Measurements from ENCODE around the gene KYNU. TPM values are rescaled to one million over a fixed set of nuclear protein-coding genes. Genes with fewer than 3 reads are reported as not detected.
"Not testable (repeated sequence)": the region's sequence is repeated elsewhere in the genome, so short reads cannot be mapped to it uniquely, and the experiment has no call there.

The KYNU gene
- total RNA-seq, 1 donor from 2014 or later, result 4.0 TPM

DNA sequence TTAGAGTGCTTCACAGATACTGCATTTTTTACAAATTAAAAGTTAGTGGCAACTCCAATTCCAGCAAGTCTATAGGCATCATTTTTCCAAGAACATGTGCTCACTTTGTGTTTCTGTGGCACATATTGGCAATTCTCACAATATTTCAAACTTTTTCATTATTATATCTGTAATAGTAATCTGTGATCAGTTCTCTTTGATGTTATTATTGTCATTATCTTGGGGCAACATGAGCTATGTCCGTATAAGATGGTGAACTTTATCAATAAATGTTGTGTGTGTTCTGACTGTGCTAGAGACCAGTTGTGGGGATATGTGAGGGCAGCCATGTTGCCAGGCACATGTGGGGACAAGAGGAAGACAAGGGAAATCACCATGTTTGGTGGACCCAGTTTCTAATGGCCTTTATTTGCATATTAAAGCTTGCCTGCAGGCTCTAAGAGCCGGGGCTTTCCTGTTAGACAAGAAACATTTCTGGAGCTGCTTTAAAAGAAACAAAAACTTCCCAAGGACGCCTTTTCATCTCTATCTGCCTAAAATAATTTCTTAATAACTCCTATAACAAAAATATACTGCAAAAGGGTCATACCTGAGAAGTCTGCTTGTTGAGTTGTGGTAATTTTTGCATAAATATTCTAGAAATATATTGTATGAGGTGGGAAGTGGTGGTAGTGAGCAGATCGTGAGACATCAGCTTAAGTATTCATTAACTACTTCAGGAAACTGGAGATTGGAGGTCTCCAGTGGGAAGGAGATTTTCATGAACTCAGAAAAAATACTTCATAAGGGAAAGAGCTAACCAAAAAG lies 37.2 kb downstream of the KYNU start:
- DNase-seq (ENCODE audit: extremely low read depth, low read depth, low spot score), result no peak

DNA sequence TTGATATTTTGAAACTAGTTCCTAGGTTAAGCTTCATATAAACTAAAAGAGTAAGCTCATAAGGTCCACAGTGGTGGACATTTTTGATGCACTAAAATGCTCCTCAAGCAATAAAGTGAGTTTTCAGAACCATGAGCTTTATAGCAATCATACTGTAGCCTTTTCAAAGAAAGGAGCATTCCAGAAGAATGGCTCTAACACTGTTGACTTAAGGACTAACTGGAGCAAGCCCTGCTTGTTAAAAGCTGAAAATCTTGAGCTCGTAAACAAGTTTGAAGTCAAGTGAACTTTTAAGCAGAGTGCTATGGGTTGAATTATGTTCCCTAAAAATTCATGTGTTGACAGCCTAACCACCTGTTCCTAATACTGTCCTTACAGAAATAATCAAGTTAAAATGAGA lies 38.0 kb downstream of the KYNU start:
- no peak for DNase-seq (ENCODE audit: extremely low read depth, low read depth, low spot score)

DNA sequence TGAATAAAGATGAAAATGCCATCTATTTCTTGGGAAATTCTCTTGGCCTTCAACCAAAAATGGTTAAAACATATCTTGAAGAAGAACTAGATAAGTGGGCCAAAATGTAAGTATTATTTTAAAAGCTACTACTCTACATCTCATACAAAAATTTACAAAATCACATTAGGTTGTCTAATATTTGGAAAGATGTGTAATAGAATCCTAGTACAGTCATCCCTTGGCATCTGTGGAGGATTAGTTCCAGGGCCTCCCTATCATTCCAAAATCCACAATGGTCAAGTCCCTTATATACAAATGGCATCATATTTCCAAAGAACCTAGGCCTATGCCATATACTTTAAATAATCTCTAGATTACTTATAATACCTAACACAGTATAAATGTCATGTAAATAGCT lies 41.2 kb downstream of the KYNU start:
- no peak for DNase-seq (ENCODE audit: extremely low read depth, low read depth, low spot score)

DNA sequence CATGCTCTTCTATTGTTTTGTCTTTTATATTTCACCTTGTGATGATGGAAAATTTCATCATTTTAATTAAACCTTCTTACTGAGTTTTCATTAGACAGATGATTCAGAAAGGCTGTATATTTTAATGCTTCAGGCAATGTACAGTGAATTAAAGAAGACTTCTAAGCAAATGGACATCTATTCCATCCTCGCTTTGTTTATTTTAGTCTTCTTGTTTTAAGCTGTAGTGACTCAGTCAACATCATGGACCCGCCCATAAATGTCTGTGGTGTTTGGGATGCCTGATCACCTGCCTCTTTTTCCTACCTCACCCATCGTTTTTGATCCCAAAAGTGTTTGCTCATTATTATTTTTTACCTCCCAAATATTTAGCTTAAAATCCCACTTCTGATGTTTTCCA lies 43.1 kb downstream of the KYNU start:
- DNase-seq (ENCODE audit: extremely low read depth, low read depth, low spot score), result no peak

DNA sequence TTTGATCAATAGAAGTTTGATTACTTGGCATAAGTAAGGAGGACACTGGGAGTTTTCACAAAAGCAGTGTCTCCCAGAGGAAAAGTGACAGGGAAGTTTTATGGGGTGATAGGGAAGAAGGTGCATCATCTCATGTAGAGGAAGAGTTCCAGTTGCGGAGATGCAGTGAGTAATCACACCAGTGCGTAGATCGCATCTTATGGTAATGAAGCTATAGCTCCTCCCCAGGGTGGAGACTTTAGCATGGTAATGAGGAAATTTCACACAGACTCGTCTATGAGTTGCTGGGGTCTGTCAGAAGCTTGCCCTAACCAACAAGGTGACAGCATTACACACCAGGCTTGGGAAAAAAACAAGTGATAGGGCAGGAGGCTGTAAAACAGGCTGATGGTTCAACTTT lies 49.0 kb downstream of the KYNU start:
- DNase-seq (ENCODE audit: extremely low read depth, low read depth, low spot score), result no peak

DNA sequence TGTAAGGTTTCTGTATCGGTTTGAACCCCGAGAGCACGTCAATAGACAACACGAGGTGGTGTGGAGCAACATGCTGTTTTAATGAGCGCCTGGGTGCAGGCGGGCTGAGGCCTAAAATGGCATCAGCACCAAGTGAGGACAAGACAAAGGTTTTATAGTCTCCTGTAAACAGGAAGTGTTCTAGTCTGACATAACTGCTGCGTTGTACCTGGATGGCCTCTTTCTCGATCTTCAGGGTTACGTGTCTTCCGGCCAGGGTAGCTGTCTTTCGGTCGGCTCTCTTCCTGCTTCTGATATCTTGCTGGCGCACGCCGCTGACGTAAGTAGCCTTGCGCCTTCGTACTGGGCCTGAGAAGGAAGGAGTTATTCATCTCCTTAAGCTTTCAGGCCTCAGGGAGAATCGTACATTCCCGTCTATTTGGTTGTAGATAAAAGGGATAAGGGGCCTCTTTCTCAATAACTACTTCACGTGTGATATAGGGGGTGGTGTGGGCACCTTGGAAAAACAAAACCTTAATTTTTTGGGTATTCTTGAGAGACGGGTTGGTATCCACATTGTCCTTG lies 53.5 kb downstream of the KYNU start:
- DNase-seq (ENCODE audit: extremely low read depth, low read depth, low spot score), result no peak

DNA sequence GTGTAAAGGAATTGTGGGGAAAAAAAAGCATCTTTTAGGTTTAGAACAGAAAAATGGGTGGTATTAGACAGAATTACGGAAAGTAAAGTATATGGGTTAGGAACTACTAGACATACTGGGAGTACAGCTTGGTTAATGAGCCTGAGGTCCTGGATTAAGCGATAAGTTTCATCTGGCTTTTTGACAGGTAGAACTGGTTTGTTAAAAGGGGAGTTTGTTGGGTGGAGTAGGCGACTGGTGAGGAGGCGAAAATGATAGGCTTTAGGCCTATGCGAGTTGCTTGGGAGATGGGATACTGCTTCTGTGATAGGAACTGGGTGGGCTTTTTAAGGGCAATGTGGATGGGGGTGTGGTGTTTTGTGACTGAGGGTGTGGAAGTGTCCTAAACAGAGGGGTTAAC lies 56.5 kb downstream of the KYNU start:
- no peak for DNase-seq (ENCODE audit: extremely low read depth, low read depth, low spot score)

DNA sequence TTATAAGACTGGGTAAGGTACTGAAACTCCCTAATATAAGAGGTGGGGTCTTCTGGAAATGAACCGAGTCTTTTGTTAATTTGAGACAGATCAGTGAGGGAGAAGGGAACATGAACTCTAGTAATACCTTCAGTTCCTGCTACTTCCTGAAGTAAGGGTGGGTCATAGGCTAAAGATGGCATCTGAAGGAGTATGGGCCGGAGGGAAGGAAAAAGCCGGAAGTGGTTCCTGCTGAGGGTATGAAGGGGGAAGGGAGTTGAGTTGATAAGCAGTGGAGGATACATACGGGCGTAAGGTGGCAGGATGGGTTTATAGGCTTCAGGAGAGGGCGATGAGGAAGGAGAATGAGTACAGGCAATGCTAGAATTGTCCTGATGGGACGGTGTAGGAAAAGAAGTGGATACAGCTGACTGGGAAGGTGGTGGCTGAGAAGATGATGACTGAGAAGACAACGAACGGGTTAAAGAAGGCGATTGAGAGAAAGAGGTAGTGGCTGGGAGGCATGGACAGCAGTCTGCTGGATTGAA lies 58.2 kb downstream of the KYNU start:
- no peak for DNase-seq (ENCODE audit: extremely low read depth, low read depth, low spot score)

DNA sequence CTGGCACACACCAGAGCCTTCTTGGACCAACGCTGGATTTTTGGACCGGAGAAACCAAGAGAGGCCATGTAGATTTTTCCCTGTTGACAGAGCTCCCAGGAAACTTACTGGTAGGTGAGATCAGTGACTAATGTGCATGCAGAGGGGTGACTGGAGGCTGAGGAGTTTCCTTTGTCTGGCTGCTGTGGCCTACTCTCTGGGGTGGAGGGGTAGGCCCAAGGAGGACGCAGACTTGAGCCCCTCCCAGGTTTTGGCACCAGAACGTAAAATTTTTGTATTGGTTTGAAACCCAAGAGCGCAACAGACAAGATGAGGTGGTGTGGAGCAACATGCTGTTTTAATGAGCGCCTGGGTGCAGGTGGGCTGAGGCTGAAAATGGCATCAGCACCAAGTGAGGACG lies 59.2 kb downstream of the KYNU start:
- DNase-seq (ENCODE audit: extremely low read depth, low read depth, low spot score), result no peak

DNA sequence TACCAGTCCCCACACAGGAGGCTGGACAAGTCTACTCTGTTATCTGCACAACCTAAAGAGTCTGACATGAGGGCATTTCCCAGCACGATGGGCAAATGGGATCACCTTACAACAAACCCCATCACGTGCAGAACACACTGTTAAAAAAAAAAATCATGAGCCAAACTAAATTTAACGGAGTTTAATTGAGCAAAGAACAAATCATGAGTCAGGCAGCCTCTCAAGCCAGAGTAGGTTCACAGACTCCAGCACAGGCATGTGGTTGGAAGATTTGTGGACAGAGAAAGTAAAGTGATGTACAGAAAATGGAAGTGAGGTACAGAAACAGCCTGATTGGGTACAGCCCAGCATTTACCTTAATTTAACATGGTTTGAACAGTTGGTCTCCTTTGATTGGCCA lies 59.9 kb downstream of the KYNU start:
- no peak for DNase-seq (ENCODE audit: extremely low read depth, low read depth, low spot score)

DNA sequence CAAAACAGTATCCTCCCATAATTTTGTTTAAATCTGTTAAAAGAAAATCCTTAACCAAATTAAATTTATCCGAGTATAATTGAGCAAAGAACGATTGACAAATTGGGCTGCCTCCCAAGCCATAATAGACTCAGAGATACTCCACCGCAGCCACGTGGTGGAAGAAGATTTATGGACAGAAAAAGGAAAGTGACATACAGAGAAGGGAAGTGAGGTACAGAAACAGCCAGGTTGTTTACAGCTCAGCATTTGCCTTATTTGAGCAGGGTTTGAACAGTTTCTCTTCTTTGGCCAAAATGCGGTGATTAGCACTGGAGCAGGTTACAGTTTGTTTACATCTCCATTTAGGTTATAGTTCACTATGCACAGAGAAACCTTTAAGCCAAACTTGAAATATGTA lies 60.8 kb downstream of the KYNU start:
- no peak for DNase-seq (ENCODE audit: extremely low read depth, low read depth, low spot score)

DNA sequence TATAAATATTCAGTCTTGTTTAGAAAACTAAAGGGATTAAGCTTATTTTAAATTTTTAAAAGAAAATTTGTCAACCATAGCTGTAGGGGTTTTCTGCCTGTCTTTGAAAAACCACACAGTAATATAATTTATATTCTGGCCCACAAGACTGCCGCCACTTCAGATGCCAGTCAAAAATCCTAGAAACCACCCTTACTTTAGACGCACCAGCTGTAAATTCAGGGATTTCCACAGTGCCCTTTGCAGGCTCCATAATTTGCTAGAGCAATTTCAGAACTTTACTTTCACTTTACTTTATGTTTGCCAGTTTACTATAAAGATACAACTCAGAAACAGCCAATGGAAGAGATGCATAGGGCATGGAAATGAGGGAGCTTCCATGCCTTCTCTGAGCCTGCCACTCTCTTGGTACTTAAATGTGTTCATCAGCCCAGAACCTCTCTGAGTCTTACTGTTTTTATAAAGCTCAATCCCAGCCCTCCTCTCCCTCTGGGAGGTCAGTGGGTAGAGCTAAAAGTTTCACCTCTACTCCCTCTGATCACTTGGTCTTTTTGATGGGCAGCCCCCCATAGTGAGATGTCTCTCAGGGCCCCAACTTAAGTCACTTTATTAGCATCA lies 63.3 kb downstream of the KYNU start:
- DNase-seq (ENCODE audit: extremely low read depth, low read depth, low spot score), result no peak

DNA sequence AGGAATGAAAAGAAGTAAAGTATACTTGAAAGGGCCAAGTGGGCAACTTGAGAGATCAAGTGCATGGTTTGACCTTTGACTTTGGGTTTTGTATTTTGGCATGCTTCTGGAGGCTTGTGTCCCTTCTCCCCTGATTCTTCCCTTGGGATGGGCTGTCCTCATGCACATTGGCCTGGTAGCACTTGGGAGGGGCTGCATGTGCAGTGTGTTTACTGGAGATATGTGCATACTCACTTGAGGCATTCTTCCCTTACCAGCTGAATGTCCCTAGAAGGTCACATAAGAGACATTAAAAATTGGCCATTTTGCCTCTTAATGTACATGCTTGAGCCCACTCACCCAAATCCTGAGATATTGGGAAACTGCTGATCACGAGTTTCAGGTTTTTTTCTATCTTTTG lies 65.2 kb downstream of the KYNU start:
- no peak for DNase-seq (ENCODE audit: extremely low read depth, low read depth, low spot score)

DNA sequence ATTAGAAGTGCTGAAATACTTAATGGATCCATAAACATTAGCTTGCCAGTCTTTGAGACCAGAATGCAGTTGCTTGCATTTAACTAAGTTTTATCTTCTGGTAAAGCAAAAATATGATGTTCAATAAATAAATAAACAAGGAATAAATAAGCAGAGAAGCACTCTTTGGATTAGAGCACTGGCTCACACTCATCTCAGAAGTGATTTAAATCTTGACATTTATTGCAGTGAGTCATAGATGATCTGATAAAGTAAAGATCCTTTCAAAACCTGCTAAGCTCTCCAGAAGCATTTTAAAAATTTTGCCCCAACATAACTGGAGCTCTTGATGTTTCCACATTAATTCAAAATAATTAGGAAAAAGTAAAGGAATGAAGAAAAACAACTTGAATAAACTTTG lies 66.8 kb downstream of the KYNU start:
- DNase-seq (ENCODE audit: extremely low read depth, low read depth, low spot score), result no peak

DNA sequence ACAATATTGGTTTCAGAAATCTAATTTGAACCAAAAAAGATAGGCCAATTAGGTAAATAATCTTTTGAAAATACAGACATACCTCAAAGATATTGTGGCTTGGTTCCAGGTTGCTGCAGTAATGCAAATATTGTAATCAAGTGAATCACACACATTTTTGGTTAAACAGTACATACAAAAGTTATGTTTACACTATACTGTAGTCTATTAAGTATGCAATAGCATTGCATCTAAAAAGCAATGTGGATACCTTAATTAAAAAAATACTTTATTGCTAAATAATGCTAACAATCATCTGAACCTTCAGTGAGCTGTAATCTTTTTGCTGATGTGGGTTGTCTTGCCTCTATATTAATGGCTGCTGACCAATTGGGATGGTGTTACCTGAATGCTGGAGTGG lies 67.3 kb downstream of the KYNU start:
- DNase-seq (ENCODE audit: extremely low read depth, low read depth, low spot score), result no peak

DNA sequence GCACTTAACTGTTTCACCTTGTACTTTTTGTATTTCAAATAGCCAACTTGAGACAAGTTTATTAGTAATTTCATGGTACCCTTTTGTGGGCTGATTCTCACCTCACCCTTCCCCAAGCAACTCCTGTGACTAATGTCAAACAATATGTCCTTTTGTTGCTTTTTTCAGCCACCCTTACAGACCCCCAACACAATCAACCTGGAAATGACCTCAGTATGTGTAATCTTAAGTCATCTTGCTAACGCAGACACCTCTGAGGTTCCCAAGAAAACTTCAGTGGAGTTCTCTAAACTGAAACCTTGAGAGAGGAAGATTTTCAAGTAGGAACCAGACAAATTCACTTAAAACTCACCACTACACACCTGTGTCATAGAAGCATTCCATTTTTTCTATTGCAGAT lies 69.5 kb downstream of the KYNU start:
- peak; percentile 29 for DNase-seq (ENCODE audit: extremely low read depth, low read depth, low spot score)

DNA sequence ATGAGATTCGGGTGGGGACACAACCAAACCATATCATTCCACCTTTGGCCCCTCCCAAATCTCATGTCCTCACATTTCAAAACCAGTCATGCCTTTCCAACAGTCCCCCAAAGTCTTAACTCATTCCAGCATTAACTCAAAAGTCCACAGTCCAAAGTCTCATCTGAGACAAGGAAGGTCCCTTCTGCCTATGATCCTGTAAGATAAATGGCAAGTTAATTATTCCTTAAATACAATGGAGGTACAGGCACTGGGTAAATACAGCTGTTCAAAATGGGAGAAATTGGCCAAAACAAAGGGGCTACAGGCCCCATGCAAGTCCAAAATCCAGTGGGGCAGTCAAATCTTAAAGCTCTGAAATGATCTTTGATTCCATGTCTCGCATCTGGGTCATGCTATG lies 71.3 kb downstream of the KYNU start:
- not testable (repeated sequence) for DNase-seq (ENCODE audit: extremely low read depth, low read depth, low spot score)

DNA sequence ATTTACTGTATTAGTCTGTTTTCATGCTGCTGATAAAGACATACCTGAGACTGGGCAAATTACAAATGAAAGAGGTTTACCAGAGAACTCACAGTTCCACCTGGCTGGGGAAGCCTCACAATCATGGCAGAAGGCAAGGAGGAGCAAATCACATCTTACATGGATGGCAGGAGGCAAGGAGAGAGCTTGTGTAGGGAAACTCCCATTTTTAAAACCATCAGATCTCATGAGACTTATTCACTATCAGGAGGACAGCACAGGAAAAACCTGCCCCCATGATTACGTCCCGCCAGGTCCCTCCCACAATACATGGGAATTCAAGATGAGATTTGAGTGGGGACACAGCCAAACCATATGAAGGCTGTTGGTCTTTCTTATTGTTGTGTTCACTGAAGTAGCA lies 72.9 kb downstream of the KYNU start:
- DNase-seq (ENCODE audit: extremely low read depth, low read depth, low spot score), result not testable (repeated sequence)

DNA sequence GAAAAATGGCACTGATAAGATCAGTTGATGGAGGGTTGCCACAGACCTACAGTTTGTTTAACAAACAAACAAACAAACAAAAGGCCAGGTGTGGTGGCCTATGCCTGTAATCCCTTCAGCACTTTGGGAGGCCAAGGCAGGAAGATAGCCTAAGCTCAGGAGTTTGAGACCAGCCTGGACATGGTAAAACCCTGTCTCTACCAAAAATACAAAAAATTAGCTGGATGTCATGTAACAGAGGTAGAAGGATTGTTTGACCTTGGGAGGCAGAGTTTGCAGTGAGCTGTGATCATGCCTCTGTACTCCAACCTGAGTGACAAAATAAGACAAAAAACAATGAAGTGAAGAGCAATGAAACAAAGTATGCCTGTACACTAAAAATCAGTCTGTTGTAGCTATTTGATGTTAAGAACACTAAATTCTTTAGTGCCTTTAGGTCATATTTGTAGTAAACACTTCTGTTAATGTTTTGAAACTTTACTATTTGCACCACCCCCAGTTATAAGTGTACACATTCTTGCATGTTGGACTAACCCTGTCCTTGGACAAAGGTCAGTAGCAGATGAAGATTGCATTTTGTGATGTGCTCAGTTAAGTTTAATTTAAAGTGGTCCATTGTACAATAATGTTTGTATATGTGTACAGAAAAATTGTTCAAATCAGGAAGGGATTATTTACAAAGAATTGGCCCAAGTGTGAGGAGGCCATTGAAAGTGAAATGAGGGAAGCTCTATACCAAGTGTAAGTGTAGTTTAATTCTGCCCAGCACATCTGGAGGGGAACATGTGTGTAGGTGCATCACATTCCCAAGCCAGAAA lies 73.9 kb downstream of the KYNU start:
- DNase-seq (ENCODE audit: extremely low read depth, low read depth, low spot score), result no peak

DNA sequence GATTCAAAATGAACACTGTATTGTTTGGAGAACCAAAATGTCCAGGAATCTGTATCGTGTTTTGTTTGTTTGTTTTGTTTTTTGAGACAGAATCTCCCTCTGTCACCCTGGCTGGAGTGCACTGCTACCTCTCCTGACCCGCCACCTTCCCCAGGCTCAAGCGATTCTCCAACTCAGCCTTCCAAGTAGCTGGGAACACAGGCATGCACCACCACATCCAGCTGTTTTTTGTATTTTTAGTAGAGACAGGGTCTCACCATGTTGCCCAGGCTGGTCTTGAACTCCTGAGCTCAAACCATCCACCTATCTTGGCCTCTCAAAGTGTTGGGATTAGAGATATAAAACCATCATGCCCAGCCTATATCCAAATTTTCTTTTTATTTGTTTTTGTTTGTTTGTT lies 74.6 kb downstream of the KYNU start:
- no peak for DNase-seq (ENCODE audit: extremely low read depth, low read depth, low spot score)

DNA sequence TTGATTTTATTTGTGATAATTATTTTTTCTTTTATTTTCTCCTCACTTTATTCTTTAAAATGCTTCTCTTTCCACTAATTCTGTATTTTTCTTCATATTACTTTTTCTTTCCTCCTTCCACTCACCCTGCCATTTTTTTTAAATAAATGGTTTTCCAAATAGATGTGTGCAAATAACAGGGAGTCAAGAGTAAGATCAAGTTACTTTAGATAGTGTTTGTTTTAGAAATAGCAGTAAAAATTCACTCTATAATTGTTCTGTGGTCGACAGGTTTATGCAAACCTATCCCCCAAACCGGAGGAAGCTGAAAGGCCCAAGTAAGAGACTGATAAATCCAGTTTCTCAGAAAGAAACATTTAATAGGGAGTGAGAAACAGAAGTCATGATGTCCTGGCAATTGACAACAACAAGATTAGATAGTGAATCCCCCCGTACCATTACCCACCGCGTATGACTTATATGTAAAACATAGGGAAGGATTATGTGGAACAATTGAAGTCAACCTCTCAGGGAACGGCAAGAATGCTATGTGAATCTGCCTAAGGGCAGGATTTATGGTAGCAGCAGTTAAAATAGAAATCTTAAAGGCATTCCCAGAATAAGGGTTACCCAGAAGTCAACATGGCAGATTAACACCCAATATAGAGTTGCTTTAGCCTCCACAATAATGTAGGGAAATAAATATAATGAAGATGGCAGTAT lies 75.5 kb downstream of the KYNU start:
- DNase-seq (ENCODE audit: extremely low read depth, low read depth, low spot score), result no peak
